Hippocampal formation (tissue), 2 donors: ENCODE measurements around the gene SOSTDC1.

Experiments used
- DNase-seq, 2 donors: peaks; one replicate each; lab custom pipeline; 2025; lab: John Stamatoyannopoulos, UW

Gene SOSTDC1

GRCh38 chr7:16419859-16420258 lies 45.7 kb downstream of the SOSTDC1 start:
- no peak for DNase-seq

DNA sequence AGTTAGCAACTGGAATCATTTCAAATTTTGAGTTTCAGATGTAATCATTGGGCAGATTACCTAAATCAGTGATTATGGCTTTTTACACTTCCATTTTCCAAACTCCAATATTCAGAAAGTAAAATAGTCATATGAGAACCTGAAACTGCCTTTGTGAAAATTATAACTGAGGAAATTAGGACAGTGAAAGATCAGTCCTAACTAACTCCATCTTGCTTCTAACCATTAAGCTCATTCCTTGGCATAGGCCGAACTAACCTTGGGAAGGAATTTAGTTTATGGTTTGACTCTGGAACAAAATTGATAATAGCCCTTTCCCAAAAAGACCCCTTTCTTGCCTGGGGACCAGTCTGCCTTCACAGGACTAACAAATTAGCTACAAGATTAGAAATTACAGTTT lies 46.4 kb downstream of the SOSTDC1 start:
- DNase-seq: no peak

DNA sequence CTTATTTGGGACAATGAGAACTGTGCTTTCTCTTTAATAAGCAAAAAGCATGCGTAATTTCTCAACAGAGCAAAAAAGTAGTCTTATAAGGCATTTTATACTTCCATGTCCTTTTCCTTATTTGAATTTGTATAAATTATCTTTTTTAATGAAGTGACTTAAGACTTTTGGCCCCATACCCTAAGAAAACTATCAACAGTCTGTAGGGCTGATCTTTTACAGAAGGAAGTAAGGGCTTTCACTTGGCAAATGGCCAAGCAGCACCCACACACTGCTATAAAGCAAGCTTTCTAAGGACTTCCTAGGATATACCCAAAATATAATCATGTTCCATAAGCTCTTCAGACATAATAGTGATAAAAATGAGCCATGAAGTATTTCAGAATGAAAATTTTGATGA lies 47.6 kb downstream of the SOSTDC1 start:
- no peak for DNase-seq

GRCh38 chr7:16416289-16417282 lies 49.0 kb downstream of the SOSTDC1 start:
- no peak for DNase-seq

GRCh38 chr7:16412274-16413254 lies 53.0 kb downstream of the SOSTDC1 start:
- DNase-seq: no peak
